Activated CD4-positive, alpha-beta T cell treated with anti-CD3 and anti-CD28 coated beads, Interleukin-2, amount 10 ng/mL, durations not matched to agents 7 days and 5 days (primary cell): ENCODE measurements around the gene ODAPH. TPM values are rescaled to one million over a fixed set of nuclear protein-coding genes. Genes with fewer than 3 reads are reported as not detected.

Experiments used
- CTCF ChIA-PET: fragments of 350-600 bp; sonication (Branson Sonifier 250); formaldehyde crosslinking; loops from one replicate; lab custom pipeline; 2021; ENCODE audit warnings: antibody characterized with exemption; lab: Charles Lee
- POLR2A ChIA-PET: fragments of 350-600 bp; sonication (Branson Sonifier 250); formaldehyde crosslinking; loops from one replicate; lab custom pipeline; 2021; ENCODE audit warnings: antibody characterized with exemption; lab: Charles Lee
- DNase-seq: peaks from one replicate; pipeline ENCODE4 v3.0.0-alpha.2; 2020
- H3K27ac Mint-ChIP-seq: one replicate; pipeline ENCODE4 v1.8.0; 2021; ENCODE audit warnings: mild to moderate bottlenecking, moderate library complexity, mixed read lengths
- H3K27me3 Mint-ChIP-seq: one replicate; pipeline ENCODE4 v1.8.0; 2021; ENCODE audit warnings: mixed read lengths
- H3K36me3 Mint-ChIP-seq: one replicate; pipeline ENCODE4 v1.8.0; 2021; ENCODE audit warnings: low read depth, mixed read lengths
- H3K4me1 Mint-ChIP-seq: one replicate; pipeline ENCODE4 v1.8.0; 2021; ENCODE audit warnings: mixed read lengths
- H3K4me3 Mint-ChIP-seq: one replicate; pipeline ENCODE4 v1.8.0; 2021; ENCODE audit warnings: mild to moderate bottlenecking, moderate library complexity, mixed read lengths
- H3K9me3 Mint-ChIP-seq: one replicate; pipeline ENCODE4 v1.8.0; 2021; ENCODE audit warnings: mixed read lengths
- total RNA-seq, 2 experiments: library from RNA; stranded (reverse); gene quantifications; one replicate each; pipeline ENCODE4 v1.2.3, GENCODE V29; 2021

The ODAPH gene
- total RNA-seq, 2 experiments from 2014 or later: 0.12 TPM; not detected in 1

- ChIA-PET POLR2A (no interaction called here), CTCF (no interaction called here)
- H3K27ac Mint-ChIP-seq: no peak overlapping the region
- peaks cover 4% of the 10 kb centered on the region for H3K36me3 Mint-ChIP-seq
- H3K4me1 Mint-ChIP-seq: peaks cover 4% of the 10 kb centered on the region
- H3K9me3 Mint-ChIP-seq: peaks cover 3% of the 10 kb centered on the region
- no peaks in the 10 kb centered on the region for H3K27me3 Mint-ChIP-seq
- H3K4me3 Mint-ChIP-seq: no peak overlapping the region
- DNase-seq: no peak
Measured at GRCh38 chr4:75612306-75612705, 56.4 kb downstream of the ODAPH start.

Other genes starting within 250 kb of the ODAPH start
- 10 to 100 TPM; 23.5 to 27.1 TPM for gene RCHY1, start 41.7 kb upstream of the ODAPH start, total RNA-seq
- 10 to 100 TPM; 17.8 to 19.6 TPM for gene THAP6, start 41.6 kb upstream of the ODAPH start, total RNA-seq
- under 1 TPM; 0.74 to 1.00 TPM for gene CDKL2, start 74.5 kb downstream of the ODAPH start, total RNA-seq
- gene G3BP2, start 117.3 kb downstream of the ODAPH start, total RNA-seq: 100 to 1,000 TPM; 135 to 137 TPM
- 10 to 100 TPM; 38.9 to 43.5 TPM for gene USO1, start 168.5 kb downstream of the ODAPH start, total RNA-seq